ENCODE data around the gene ZNF580.

ZNF580 gene

GRCh38 chr19:55686311-55687050 lies 45.7 kb downstream of the ZNF580 start:
- no peak for DNase-seq (ENCODE audit: low read depth)
- no peak overlapping the region for H3K4me3 ChIP-seq (ENCODE audit: control insufficient read depth, low read depth, low read length)
- TF ChIP-seq CTCF (conservative IDR thresholded peaks at IDR 0.05; ENCODE audit: control insufficient read depth, insufficient read depth, low read depth, low read length): no peak

GRCh38 chr19:55687281-55688201 lies 46.7 kb downstream of the ZNF580 start:
- no peak for DNase-seq (ENCODE audit: low read depth)
- H3K4me3 ChIP-seq (ENCODE audit: control insufficient read depth, low read depth, low read length): no peak overlapping the region
- TF ChIP-seq CTCF (conservative IDR thresholded peaks at IDR 0.05; ENCODE audit: control insufficient read depth, insufficient read depth, low read depth, low read length): no peak

- no peak overlapping the region for H3K4me3 ChIP-seq (ENCODE audit: control insufficient read depth, low read depth, low read length)
- no peak for DNase-seq (ENCODE audit: low read depth)
Measured at GRCh38 chr19:55688422-55689218, 47.8 kb downstream of the ZNF580 start.

GRCh38 chr19:55689411-55690108 lies 48.8 kb downstream of the ZNF580 start:
- H3K4me3 ChIP-seq (ENCODE audit: control insufficient read depth, low read depth, low read length): no peak overlapping the region
- no peak for TF ChIP-seq CTCF (conservative IDR thresholded peaks at IDR 0.05; ENCODE audit: control insufficient read depth, insufficient read depth, low read depth, low read length)
- no peak for DNase-seq (ENCODE audit: low read depth)

More at GRCh38 chr19:55688422-55689218, 47.8 kb downstream of the ZNF580 start:
- no peak for TF ChIP-seq CTCF (conservative IDR thresholded peaks at IDR 0.05; ENCODE audit: control insufficient read depth, insufficient read depth, low read depth, low read length)

GRCh38 chr19:55690109-55690768 lies 49.4 kb downstream of the ZNF580 start:
- no peak for TF ChIP-seq CTCF (conservative IDR thresholded peaks at IDR 0.05; ENCODE audit: control insufficient read depth, insufficient read depth, low read depth, low read length)
- no peak overlapping the region for H3K4me3 ChIP-seq (ENCODE audit: control insufficient read depth, low read depth, low read length)
- no peak for DNase-seq (ENCODE audit: low read depth)

Measured in fibroblast of mammary gland (primary cell).